ENCODE results near the gene SLC47A2. TPM values are rescaled to one million over a fixed set of nuclear protein-coding genes. Genes with fewer than 3 reads are reported as not detected.

Gene SLC47A2
- polyA plus RNA-seq, 1 donor (not counting 4 experiments of a cell fraction or from before 2014, with no cell fraction given) = 0.88 TPM

DNA sequence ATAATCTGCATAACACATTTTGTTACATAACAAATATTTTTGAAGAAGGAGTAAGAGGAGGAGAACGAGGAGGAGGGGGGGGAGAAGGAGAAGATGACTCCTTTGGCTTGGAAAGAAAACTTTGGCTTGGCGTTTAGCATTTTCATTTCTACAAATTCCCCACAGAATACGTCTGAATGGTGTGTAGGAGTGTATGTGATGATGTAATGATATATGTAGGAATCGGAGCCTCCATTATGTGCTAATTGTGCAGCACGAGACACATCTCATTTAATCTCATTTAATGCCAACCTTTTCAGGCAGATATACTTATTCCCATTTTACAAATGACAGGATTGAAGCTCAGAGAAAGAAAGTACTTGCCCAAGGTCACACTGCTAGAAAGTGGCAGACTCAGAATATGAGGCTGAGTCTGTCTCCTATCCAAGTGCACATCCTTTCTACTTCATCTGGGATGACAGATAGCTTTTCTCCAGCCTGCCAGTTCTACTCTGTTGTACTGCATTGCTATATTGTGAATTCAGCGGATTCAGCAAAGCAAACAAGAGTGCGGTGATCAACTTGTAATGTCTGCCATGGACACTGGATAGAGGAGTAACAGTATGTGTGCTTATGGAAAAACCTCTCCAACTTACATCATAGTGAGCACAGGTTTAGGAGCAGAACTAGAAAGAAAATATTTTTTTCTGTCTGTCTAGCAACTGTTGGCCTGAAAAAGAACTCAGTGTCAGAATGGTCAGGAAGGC, 10.4 kb upstream of the SLC47A2 start:
- H3K9ac ChIP-seq (ENCODE audit: control insufficient read depth, extremely low read depth, insufficient read depth, low read length) = peak overlapping the region; percentile 28
- H3K4me2 ChIP-seq (ENCODE audit: control insufficient read depth, extremely low read depth, insufficient read depth, low read depth, low read length) = no peak overlapping the region
- H3K9me1 ChIP-seq (ENCODE audit: control insufficient read depth, extremely low read depth, insufficient read depth, low read length) = no peaks in the 10 kb centered on the region
- no peak overlapping the region for H3K4me3 ChIP-seq (ENCODE audit: control insufficient read depth in 2 of 3, extremely low read depth in 1 of 3, insufficient read depth in 2 of 3, low read depth in 1 of 3, low read length in 3 of 3)
- DNase-seq (ENCODE audit: low read depth, low spot score) (no peak), FAIRE-seq (no peak)
- H3K36me3 ChIP-seq (ENCODE audit: control insufficient read depth in 2 of 2, extremely low read depth in 1 of 2, insufficient read depth in 2 of 2, low read length in 2 of 2) = no peaks in the 10 kb centered on the region
- H2AFZ ChIP-seq (ENCODE audit: control insufficient read depth, low read length) = no peak overlapping the region
- H3K9me3 ChIP-seq (ENCODE audit: control insufficient read depth, low read depth, low read length) = no peaks in the 10 kb centered on the region
- dilution Hi-C loops (cut with MboI; ENCODE audit: extremely low pct_ligation_motif_present, low sequenced_read_pairs) = no loop called here
- H4K20me1 ChIP-seq (ENCODE audit: control insufficient read depth, extremely low read depth, insufficient read depth, low read length) = no peaks in the 10 kb centered on the region
- no peaks in the 10 kb centered on the region for H3K27me3 ChIP-seq (ENCODE audit: control insufficient read depth, extremely low read depth, insufficient read depth, low read length)
- peaks cover 34% of the 10 kb centered on the region for H3K4me1 ChIP-seq (ENCODE audit: control insufficient read depth, extremely low read depth, insufficient read depth, low read length)
- peak overlapping the region; percentile 72 for H3K27ac ChIP-seq (ENCODE audit: control insufficient read depth, insufficient read depth, low read length)
- H3K79me2 ChIP-seq (ENCODE audit: control insufficient read depth, insufficient read depth, low read length) = no peaks in the 10 kb centered on the region
- TF ChIP-seq, protein P1, sequence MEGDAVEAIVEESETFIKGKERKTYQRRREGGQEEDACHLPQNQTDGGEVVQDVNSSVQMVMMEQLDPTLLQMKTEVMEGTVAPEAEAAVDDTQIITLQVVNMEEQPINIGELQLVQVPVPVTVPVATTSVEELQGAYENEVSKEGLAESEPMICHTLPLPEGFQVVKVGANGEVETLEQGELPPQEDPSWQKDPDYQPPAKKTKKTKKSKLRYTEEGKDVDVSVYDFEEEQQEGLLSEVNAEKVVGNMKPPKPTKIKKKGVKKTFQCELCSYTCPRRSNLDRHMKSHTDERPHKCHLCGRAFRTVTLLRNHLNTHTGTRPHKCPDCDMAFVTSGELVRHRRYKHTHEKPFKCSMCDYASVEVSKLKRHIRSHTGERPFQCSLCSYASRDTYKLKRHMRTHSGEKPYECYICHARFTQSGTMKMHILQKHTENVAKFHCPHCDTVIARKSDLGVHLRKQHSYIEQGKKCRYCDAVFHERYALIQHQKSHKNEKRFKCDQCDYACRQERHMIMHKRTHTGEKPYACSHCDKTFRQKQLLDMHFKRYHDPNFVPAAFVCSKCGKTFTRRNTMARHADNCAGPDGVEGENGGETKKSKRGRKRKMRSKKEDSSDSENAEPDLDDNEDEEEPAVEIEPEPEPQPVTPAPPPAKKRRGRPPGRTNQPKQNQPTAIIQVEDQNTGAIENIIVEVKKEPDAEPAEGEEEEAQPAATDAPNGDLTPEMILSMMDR (optimal IDR thresholded peaks at IDR 0.05 in 1 of 3, IDR thresholded peaks at IDR 0.05 in 1 of 3, conservative IDR thresholded peaks at IDR 0.05 in 1 of 3; ENCODE audit: extremely low read depth in 1 of 3, insufficient read depth in 2 of 3, low read length in 3 of 3) = no peak
- TF ChIP-seq EZH2 (IDR thresholded peaks at IDR 0.05; ENCODE audit: low read length) = no peak

DNA sequence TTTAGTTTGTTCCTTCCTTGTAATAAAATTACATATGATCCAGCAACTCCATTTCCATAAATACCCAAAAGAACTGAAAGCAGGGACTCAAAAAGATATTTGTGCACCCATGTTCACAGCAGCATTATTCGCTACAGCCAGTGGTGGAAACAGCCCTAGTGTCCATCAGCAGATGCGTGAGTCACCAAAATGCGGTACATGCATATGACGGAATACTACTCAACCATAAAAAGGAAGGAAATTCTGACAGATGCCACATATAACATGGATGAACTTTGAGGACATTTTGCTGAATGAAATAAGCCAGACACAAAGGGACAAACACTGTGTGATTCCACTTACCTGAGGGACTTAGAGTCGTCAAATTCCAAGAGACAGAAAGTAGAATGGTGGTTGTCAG, 9.1 kb upstream of the SLC47A2 start:
- Histone ChIP-seq H3K4me1 (ENCODE audit: control insufficient read depth, extremely low read depth, insufficient read depth, low read length) (peaks cover 39% of the 10 kb centered on the region), H4K20me1 (ENCODE audit: control insufficient read depth, extremely low read depth, insufficient read depth, low read length) (no peaks in the 10 kb centered on the region), H3K9me1 (ENCODE audit: control insufficient read depth, extremely low read depth, insufficient read depth, low read length) (no peaks in the 10 kb centered on the region), H3K27ac (ENCODE audit: control insufficient read depth, insufficient read depth, low read length) (no peak overlapping the region), H2AFZ (ENCODE audit: control insufficient read depth, low read length) (no peak overlapping the region), H3K4me2 (ENCODE audit: control insufficient read depth, extremely low read depth, insufficient read depth, low read depth, low read length) (no peak overlapping the region), H3K36me3 (ENCODE audit: control insufficient read depth in 2 of 2, extremely low read depth in 1 of 2, insufficient read depth in 2 of 2, low read length in 2 of 2) (no peaks in the 10 kb centered on the region), H3K9ac (ENCODE audit: control insufficient read depth, extremely low read depth, insufficient read depth, low read length) (no peak overlapping the region), H3K27me3 (ENCODE audit: control insufficient read depth, extremely low read depth, insufficient read depth, low read length) (no peaks in the 10 kb centered on the region), H3K79me2 (ENCODE audit: control insufficient read depth, insufficient read depth, low read length) (no peaks in the 10 kb centered on the region), H3K4me3 (ENCODE audit: control insufficient read depth in 2 of 3, extremely low read depth in 1 of 3, insufficient read depth in 2 of 3, low read depth in 1 of 3, low read length in 3 of 3) (no peak overlapping the region), H3K9me3 (ENCODE audit: control insufficient read depth, low read depth, low read length) (no peaks in the 10 kb centered on the region)
- DNase-seq (ENCODE audit: low read depth, low spot score) (no peak), FAIRE-seq (no peak)
- dilution Hi-C loops (cut with MboI; ENCODE audit: extremely low pct_ligation_motif_present, low sequenced_read_pairs) = no loop called here
- TF ChIP-seq, protein P1 (optimal IDR thresholded peaks at IDR 0.05 in 1 of 3, IDR thresholded peaks at IDR 0.05 in 1 of 3, conservative IDR thresholded peaks at IDR 0.05 in 1 of 3; ENCODE audit: extremely low read depth in 1 of 3, insufficient read depth in 2 of 3, low read length in 3 of 3) = no peak
- TF ChIP-seq EZH2 (IDR thresholded peaks at IDR 0.05; ENCODE audit: low read length) = no peak
